HEK293T (cell line): ENCODE measurements around the gene RNFT2.

Experiments used
- BHLHE40 ChIP-seq: fragments of 450-650 bp; IDR thresholded peaks from 2 replicates; pipeline ENCODE4 v1.6.1; 2016; ENCODE audit warnings: mild to moderate bottlenecking, moderate library complexity, borderline replicate concordance
- ELF4 ChIP-seq: fragments of 450-650 bp; IDR thresholded peaks from 2 replicates; pipeline ENCODE4 v1.6.1; 2017; ENCODE audit warnings: antibody characterized with exemption
- FOXA1 ChIP-seq: fragments of 450-650 bp; IDR thresholded peaks from 2 replicates; pipeline ENCODE4 v1.6.1; 2016; ENCODE audit warnings: mild to moderate bottlenecking
- FOXK2 ChIP-seq: fragments of 450-650 bp; IDR thresholded peaks from 2 replicates; pipeline ENCODE4 v1.6.1; 2016; ENCODE audit warnings: mild to moderate bottlenecking
- FOXM1 ChIP-seq: fragments of 450-650 bp; IDR thresholded peaks from 2 replicates; pipeline ENCODE4 v1.6.1; 2017; ENCODE audit warnings: mild to moderate bottlenecking, borderline replicate concordance
- HDGF ChIP-seq: fragments of 450-650 bp; IDR thresholded peaks from 2 replicates; pipeline ENCODE4 v1.6.1; 2017; ENCODE audit warnings: antibody characterized with exemption, borderline replicate concordance
- L3MBTL2 ChIP-seq: fragments of 450-650 bp; conservative IDR thresholded peaks from 2 replicates; pipeline ENCODE4 v1.6.1; 2016; ENCODE audit warnings: mild to moderate bottlenecking
- SP1 ChIP-seq: fragments of 450-650 bp; IDR thresholded peaks from 2 replicates; pipeline ENCODE4 v1.6.1; 2017
- SUZ12 ChIP-seq: fragments of 450-650 bp; IDR thresholded peaks from 2 replicates; pipeline ENCODE4 v1.6.1; 2016; ENCODE audit warnings: mild to moderate bottlenecking
- TARDBP ChIP-seq: fragments of 450-650 bp; IDR thresholded peaks from 2 replicates; pipeline ENCODE4 v1.6.1; 2016
- TF ChIP-seq, protein P1 (sequence below): fragments of 450-650 bp; IDR thresholded peaks from 2 replicates; pipeline ENCODE4 v1.6.1; 2016

DNA sequence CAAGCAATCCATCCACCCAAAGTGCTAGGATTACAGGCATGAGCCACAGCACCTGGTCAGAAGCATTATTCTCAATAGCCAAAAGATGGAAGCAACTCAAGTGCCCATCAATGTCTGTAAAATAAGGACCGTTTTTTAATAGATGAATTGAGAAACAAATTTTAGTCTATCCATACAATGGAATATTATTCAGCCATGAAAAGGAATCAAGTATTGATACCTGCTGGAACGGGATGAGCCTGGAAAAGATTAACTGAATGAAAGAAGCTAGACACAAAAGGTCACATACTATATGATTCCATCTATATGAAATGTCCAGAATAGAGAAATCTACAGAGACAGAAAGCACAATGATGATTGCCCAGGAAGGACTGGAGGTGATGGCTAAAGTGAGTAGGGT lies 163.5 kb downstream of the RNFT2 start:
- no peak for TF ChIP-seq SP1
- no peak for TF ChIP-seq BHLHE40
- TF ChIP-seq TARDBP, result no peak
- TF ChIP-seq ELF4, result no peak
- no peak for TF ChIP-seq SUZ12
- TF ChIP-seq, protein P1, sequence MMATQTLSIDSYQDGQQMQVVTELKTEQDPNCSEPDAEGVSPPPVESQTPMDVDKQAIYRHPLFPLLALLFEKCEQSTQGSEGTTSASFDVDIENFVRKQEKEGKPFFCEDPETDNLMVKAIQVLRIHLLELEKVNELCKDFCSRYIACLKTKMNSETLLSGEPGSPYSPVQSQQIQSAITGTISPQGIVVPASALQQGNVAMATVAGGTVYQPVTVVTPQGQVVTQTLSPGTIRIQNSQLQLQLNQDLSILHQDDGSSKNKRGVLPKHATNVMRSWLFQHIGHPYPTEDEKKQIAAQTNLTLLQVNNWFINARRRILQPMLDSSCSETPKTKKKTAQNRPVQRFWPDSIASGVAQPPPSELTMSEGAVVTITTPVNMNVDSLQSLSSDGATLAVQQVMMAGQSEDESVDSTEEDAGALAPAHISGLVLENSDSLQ, result no peak
- TF ChIP-seq L3MBTL2, result no peak
- no peak for TF ChIP-seq HDGF
- no peak for TF ChIP-seq FOXM1
- no peak for TF ChIP-seq FOXK2
- TF ChIP-seq FOXA1, result no peak
